Activated CD8-positive, alpha-beta T cell treated with anti-CD3 and anti-CD28 coated beads for 36 hours (primary cell): Measurements from ENCODE around the gene JPT1. TPM values are rescaled to one million over a fixed set of nuclear protein-coding genes. Genes with fewer than 3 reads are reported as not detected.
A peak's percentile ranks its signal among the peaks of the same experiment; 100 is the strongest.

Experiments used
- ATAC-seq: fragments of 200-7000 bp; cut with Tn5 transposase; one replicate; pipeline ENCODE4 v1.10.0; 2021; ENCODE audit warnings: mild to moderate bottlenecking, moderate library complexity
- CTCF ChIA-PET: fragments of 350-600 bp; sonication (Branson Sonifier 250); formaldehyde crosslinking; loops from one replicate; lab custom pipeline; 2021; ENCODE audit warnings: antibody characterized with exemption; lab: Charles Lee
- POLR2A ChIA-PET: fragments of 350-600 bp; sonication (Branson Sonifier 250); formaldehyde crosslinking; loops from one replicate; lab custom pipeline; 2021; ENCODE audit warnings: antibody characterized with exemption; lab: Charles Lee
- DNase-seq: peaks from one replicate; pipeline ENCODE4 v3.0.0-alpha.2; 2020
- H3K27ac Mint-ChIP-seq: one replicate; pipeline ENCODE4 v1.8.0; 2021; ENCODE audit warnings: mild to moderate bottlenecking, mixed read lengths
- H3K27me3 Mint-ChIP-seq: one replicate; pipeline ENCODE4 v1.8.0; 2021; ENCODE audit warnings: mixed read lengths
- H3K36me3 Mint-ChIP-seq: one replicate; pipeline ENCODE4 v1.8.0; 2021; ENCODE audit warnings: low read depth, mixed read lengths
- H3K4me1 Mint-ChIP-seq: one replicate; pipeline ENCODE4 v1.8.0; 2021; ENCODE audit warnings: low read depth, mixed read lengths
- H3K4me3 Mint-ChIP-seq: one replicate; pipeline ENCODE4 v1.8.0; 2021; ENCODE audit warnings: mild to moderate bottlenecking, moderate library complexity, mixed read lengths
- H3K9me3 Mint-ChIP-seq: one replicate; pipeline ENCODE4 v1.8.0; 2021; ENCODE audit warnings: mixed read lengths
- CTCF ChIP-seq: fragments of 200-600 bp; IDR thresholded peaks from one replicate; pipeline ENCODE4 v1.8.0; 2022; ENCODE audit warnings: antibody characterized with exemption, mild to moderate bottlenecking
- intact Hi-C: fragments of 100-400 bp; cut with micrococcal nuclease; formaldehyde crosslinking; loops from one replicate; pipeline ENCODE4 v1.10.0; 2022
- total RNA-seq, 2 experiments: library from RNA; stranded (reverse); gene quantifications; one replicate each; pipeline ENCODE4 v1.2.3, GENCODE V29; 2021

Gene JPT1
- total RNA-seq, 2 experiments from 2014 or later, result 203 to 208 TPM

GRCh38 chr17:75124041-75124818 lies 30.1 kb downstream of the JPT1 start:
- CTCF ChIA-PET, result interaction anchor here (0.8 to 5.9 kb wide), 8 partner anchors 8 to 162 kb away, joined by 3 to 56 read pairs (median 4); no protein-coding TSS in a partner anchor
- POLR2A ChIA-PET, result interaction anchor here (0.6 to 4.1 kb wide), 6 partner anchors 10 to 169 kb away, joined by 3 to 23 read pairs (median 3); partner anchors contain the start of genes ARMC7 and JPT1
- TF ChIP-seq CTCF, result no peak
- intact Hi-C loops, result no loop called here
- Mint-ChIP-seq H3K27ac (peak overlapping the region; percentile 73), H3K4me3 (no peak overlapping the region), H3K36me3 (peaks cover 4% of the 10 kb centered on the region), H3K27me3 (no peaks in the 10 kb centered on the region), H3K9me3 (no peaks in the 10 kb centered on the region), H3K4me1 (peaks cover 25% of the 10 kb centered on the region)
- peak; percentile 71 for DNase-seq
- ATAC-seq, result peak; percentile 86

GRCh38 chr17:75118307-75118706 lies 36.0 kb downstream of the JPT1 start:
- no peak overlapping the region for H3K4me3 Mint-ChIP-seq
- H3K4me1 Mint-ChIP-seq, result peaks cover 18% of the 10 kb centered on the region
- CTCF ChIA-PET, result interaction anchor here (1.1 to 9.5 kb wide), 5 partner anchors 12 to 85 kb away, joined by 3 to 221 read pairs (median 90); partner anchors contain the start of genes NT5C and NUP85
- DNase-seq (no peak), ATAC-seq (no peak)
- POLR2A ChIA-PET, result interaction anchor here (0.9 kb wide), 1 partner anchor 14 kb away, joined by 3 read pairs; no protein-coding TSS in a partner anchor
- H3K36me3 Mint-ChIP-seq, result peaks cover 11% of the 10 kb centered on the region
- H3K27me3 Mint-ChIP-seq, result no peaks in the 10 kb centered on the region
- no peak overlapping the region for H3K27ac Mint-ChIP-seq
- no peak for TF ChIP-seq CTCF
- intact Hi-C loops, result loop anchor here (10.0 kb wide), 1 partner anchor 56 kb away; no protein-coding TSS in a partner anchor
- no peaks in the 10 kb centered on the region for H3K9me3 Mint-ChIP-seq

GRCh38 chr17:75116737-75117136 lies 37.6 kb downstream of the JPT1 start:
- peaks cover 17% of the 10 kb centered on the region for H3K36me3 Mint-ChIP-seq

GRCh38 chr17:75115555-75115954 lies 38.8 kb downstream of the JPT1 start:
- Mint-ChIP-seq H3K4me1 (peaks cover 27% of the 10 kb centered on the region), H3K9me3 (no peaks in the 10 kb centered on the region), H3K27me3 (no peaks in the 10 kb centered on the region), H3K36me3 (peaks cover 15% of the 10 kb centered on the region), H3K27ac (no peak overlapping the region), H3K4me3 (no peak overlapping the region)
- ChIA-PET CTCF (interaction anchor here (1.3 to 9.5 kb wide), 10 partner anchors 8 to 154 kb away, joined by 4 to 221 read pairs (median 34); partner anchors contain the start of genes NT5C and NUP85), POLR2A (interaction anchor here (1.2 to 3.8 kb wide), 6 partner anchors 9 to 146 kb away, joined by 3 to 40 read pairs (median 6); partner anchors contain the start of genes MRPL58, MRPS7, NT5C and NUP85)
- no peak for ATAC-seq
- intact Hi-C loops, result loop anchor here (10.0 kb wide), 1 partner anchor 59 kb away; no protein-coding TSS in a partner anchor
- TF ChIP-seq CTCF, result no peak
- no peak for DNase-seq

More at GRCh38 chr17:75116737-75117136, 37.6 kb downstream of the JPT1 start:
- no peak overlapping the region for H3K27ac Mint-ChIP-seq
- CTCF ChIA-PET, result interaction anchor here (1.0 to 9.5 kb wide), 8 partner anchors 11 to 155 kb away, joined by 3 to 221 read pairs (median 13); partner anchors contain the start of genes MIF4GD, NT5C and NUP85
- intact Hi-C loops, result loop anchor here (10.0 kb wide), 1 partner anchor 58 kb away; no protein-coding TSS in a partner anchor
- peaks cover 24% of the 10 kb centered on the region for H3K4me1 Mint-ChIP-seq
- TF ChIP-seq CTCF, result no peak
- DNase-seq (no peak), ATAC-seq (no peak)
- H3K9me3 Mint-ChIP-seq, result no peaks in the 10 kb centered on the region
- H3K27me3 Mint-ChIP-seq, result no peaks in the 10 kb centered on the region
- H3K4me3 Mint-ChIP-seq, result no peak overlapping the region
- POLR2A ChIA-PET, result interaction anchor here (0.6 to 1.2 kb wide), 3 partner anchors 15 to 104 kb away, joined by 3 to 4 read pairs (median 3); partner anchors contain the start of genes MRPL58 and NT5C
